CD14-positive monocyte (primary cell): ENCODE data around the gene PALS1. TPM values are rescaled to one million over a fixed set of nuclear protein-coding genes. Genes with fewer than 3 reads are reported as not detected.

ENCODE experiments used
- DNase-seq, 3 donors: peaks; one replicate each; pipeline ENCODE4 v3.0.0-alpha.2; 2011 to 2022
- H2AFZ ChIP-seq: 2 replicates; pipeline ENCODE4 v1.6.0; 2012; ENCODE audit warnings: mild to moderate bottlenecking, low read depth, low read length, inconsistent platforms; ENCODE audit not compliant: insufficient read depth, poor library complexity, severe bottlenecking
- H3K27ac ChIP-seq, 2 donors: 1 replicate in 1 of 2; 2 replicates in 1 of 2; pipeline ENCODE4 v1.5.1; 2012 to 2013; ENCODE audit warnings: low read length in 2 of 2, control low read depth in 1 of 2, inconsistent platforms in 1 of 2, low read depth in 1 of 2, mild to moderate bottlenecking in 1 of 2
- H3K27me3 ChIP-seq, 2 donors: one replicate each; pipeline versions ENCODE4 v1.6.0 to v1.6.1; 2011 to 2013; ENCODE audit warnings: low read length in 2 of 2; ENCODE audit not compliant: control insufficient read depth in 2 of 2, insufficient read depth in 2 of 2
- H3K36me3 ChIP-seq, 2 donors: replicated peaks in 1 of 2; 1 replicate in 1 of 2; 2 replicates in 1 of 2; pipeline versions ENCODE4 v1.5.1 to v1.6.1; 2012 to 2013; ENCODE audit warnings: low read length in 2 of 2, control low read depth in 1 of 2, inconsistent platforms in 1 of 2, mild to moderate bottlenecking in 1 of 2; ENCODE audit not compliant: insufficient read depth in 2 of 2, control insufficient read depth in 1 of 2
- H3K4me1 ChIP-seq, 2 donors: 1 replicate in 1 of 2; 2 replicates in 1 of 2; pipeline versions ENCODE4 v1.5.1 to v1.6.1; 2012 to 2013; ENCODE audit warnings: low read length in 2 of 2, control low read depth in 1 of 2, inconsistent platforms in 1 of 2, mild to moderate bottlenecking in 1 of 2, moderate library complexity in 1 of 2; ENCODE audit not compliant: insufficient read depth in 2 of 2, control insufficient read depth in 1 of 2
- H3K4me2 ChIP-seq: replicated peaks from 2 replicates; pipeline ENCODE3; 2012; ENCODE audit warnings: low read length, moderate library complexity, mild to moderate bottlenecking; ENCODE audit not compliant: poor library complexity, severe bottlenecking; ENCODE audit errors: extremely low read depth
- H3K4me3 ChIP-seq, 3 experiments: fragments of 200-600 bp in 1 of 3; sonication (generic) in 1 of 3; replicated peaks in 1 of 3; 1 replicate in 2 of 3; 2 replicates in 1 of 3; pipeline ENCODE4 v1.5.1; 2011 to 2013; ENCODE audit warnings: low read length in 3 of 3, mild to moderate bottlenecking in 3 of 3, control low read depth in 2 of 3, low read depth in 2 of 3, inconsistent platforms in 1 of 3, moderate library complexity in 1 of 3
- H3K79me2 ChIP-seq: 2 replicates; pipeline ENCODE4 v1.6.0; 2012; ENCODE audit warnings: mild to moderate bottlenecking, control low read depth, inconsistent platforms, low read length, moderate library complexity; ENCODE audit not compliant: insufficient read depth
- H3K9ac ChIP-seq: 2 replicates; pipeline ENCODE4 v1.6.0; 2017; ENCODE audit warnings: low read length, mild to moderate bottlenecking; ENCODE audit not compliant: insufficient read depth, poor library complexity, severe bottlenecking
- H3K9me3 ChIP-seq, 2 donors: replicated peaks in 1 of 2; 1 replicate in 1 of 2; 2 replicates in 1 of 2; pipeline versions ENCODE4 v1.5.1 to v1.6.1; 2012 to 2013; ENCODE audit warnings: low read length in 2 of 2, control low read depth in 1 of 2; ENCODE audit not compliant: control insufficient read depth in 1 of 2, insufficient read depth in 1 of 2
- H4K20me1 ChIP-seq: 2 replicates; pipeline ENCODE4 v1.6.0; 2012; ENCODE audit warnings: mild to moderate bottlenecking, low read length, control low read depth, moderate library complexity; ENCODE audit not compliant: insufficient read depth
- H3K27ac Mint-ChIP-seq, 7 donors: one replicate each; pipeline ENCODE4 v1.8.0; 2020; ENCODE audit warnings: mild to moderate bottlenecking in 7 of 7, mixed read lengths in 7 of 7, moderate library complexity in 6 of 7, inconsistent platforms in 2 of 7
- H3K27me3 Mint-ChIP-seq, 3 donors: one replicate each; pipeline ENCODE4 v1.8.0; 2021 to 2022; ENCODE audit warnings: low read depth in 3 of 3, mild to moderate bottlenecking in 3 of 3, mixed read lengths in 3 of 3, moderate library complexity in 3 of 3, inconsistent platforms in 1 of 3
- H3K36me3 Mint-ChIP-seq, 2 donors: one replicate each; pipeline ENCODE4 v1.8.0; 2020; ENCODE audit warnings: mixed read lengths in 2 of 2, inconsistent platforms in 1 of 2, mild to moderate bottlenecking in 1 of 2
- H3K4me1 Mint-ChIP-seq: one replicate; pipeline ENCODE4 v1.8.0; 2020; ENCODE audit warnings: mild to moderate bottlenecking, mixed read lengths
- H3K4me3 Mint-ChIP-seq, 2 donors: one replicate each; pipeline ENCODE4 v1.8.0; 2020; ENCODE audit warnings: mild to moderate bottlenecking in 2 of 2, mixed read lengths in 2 of 2, moderate library complexity in 1 of 2
- H3K9me3 Mint-ChIP-seq, 7 donors: one replicate each; pipeline ENCODE4 v1.8.0; 2020 to 2022; ENCODE audit warnings: mixed read lengths in 7 of 7, mild to moderate bottlenecking in 6 of 7, moderate library complexity in 6 of 7, inconsistent platforms in 2 of 7
- WGBS: methylation state at CpG from one replicate; pipeline ENCODE4 v1.1.5; 2013; ENCODE audit warnings: missing lambda C conversion rate; ENCODE audit not compliant: insufficient coverage; 5-methylcytosine and 5-hydroxymethylcytosine counted together
- intact Hi-C, 2 donors: fragments of 100-400 bp; cut with micrococcal nuclease; formaldehyde crosslinking; loops; one replicate each; pipeline versions ENCODE4 v1.15.0 to v1.15.1; 2023
- polyA plus RNA-seq, 3 donors: library from polyadenylated mRNA; depleted of rRNA in 1 of 3; unstranded in 2 of 3; stranded (reverse) in 1 of 3; fragments of 300-500 nt in 2 of 3; fragments of >200 nt in 1 of 3; fragmentation: Illumina TruSeq in 2 of 3; gene quantifications; 1 replicate in 2 of 3; 2 replicates in 1 of 3; pipeline ENCODE4 v1.2.3, GENCODE V29; 2012 to 2021
- TF ChIP-seq, protein P1 (sequence below): fragments of 200-600 bp; IDR thresholded peaks from one replicate; pipeline ENCODE4 v1.8.0; 2022; ENCODE audit warnings: antibody characterized with exemption, mild to moderate bottlenecking

Gene PALS1
- polyA plus RNA-seq, 3 donors, result 0.95 to 2.0 (median 2.0) TPM

- Histone ChIP-seq H3K9ac (no peak overlapping the region), H3K4me3 (no peak overlapping the region), H3K27ac (no peak overlapping the region), H2AFZ (no peak overlapping the region), H3K4me2 (no peak overlapping the region), H3K27me3 (no peaks in the 10 kb centered on the region), H4K20me1 (no peaks in the 10 kb centered on the region), H3K4me1 (no peaks in the 10 kb centered on the region), H3K79me2 (peaks cover 9% of the 10 kb centered on the region), H3K9me3 (no peaks in the 10 kb centered on the region), H3K36me3 (no peaks in the 10 kb centered on the region)
- TF ChIP-seq, protein P1, sequence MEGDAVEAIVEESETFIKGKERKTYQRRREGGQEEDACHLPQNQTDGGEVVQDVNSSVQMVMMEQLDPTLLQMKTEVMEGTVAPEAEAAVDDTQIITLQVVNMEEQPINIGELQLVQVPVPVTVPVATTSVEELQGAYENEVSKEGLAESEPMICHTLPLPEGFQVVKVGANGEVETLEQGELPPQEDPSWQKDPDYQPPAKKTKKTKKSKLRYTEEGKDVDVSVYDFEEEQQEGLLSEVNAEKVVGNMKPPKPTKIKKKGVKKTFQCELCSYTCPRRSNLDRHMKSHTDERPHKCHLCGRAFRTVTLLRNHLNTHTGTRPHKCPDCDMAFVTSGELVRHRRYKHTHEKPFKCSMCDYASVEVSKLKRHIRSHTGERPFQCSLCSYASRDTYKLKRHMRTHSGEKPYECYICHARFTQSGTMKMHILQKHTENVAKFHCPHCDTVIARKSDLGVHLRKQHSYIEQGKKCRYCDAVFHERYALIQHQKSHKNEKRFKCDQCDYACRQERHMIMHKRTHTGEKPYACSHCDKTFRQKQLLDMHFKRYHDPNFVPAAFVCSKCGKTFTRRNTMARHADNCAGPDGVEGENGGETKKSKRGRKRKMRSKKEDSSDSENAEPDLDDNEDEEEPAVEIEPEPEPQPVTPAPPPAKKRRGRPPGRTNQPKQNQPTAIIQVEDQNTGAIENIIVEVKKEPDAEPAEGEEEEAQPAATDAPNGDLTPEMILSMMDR, result no peak
- Mint-ChIP-seq H3K4me3 (no peak overlapping the region), H3K4me1 (no peaks in the 10 kb centered on the region), H3K36me3 (peaks cover 0 to 8% of the 10 kb centered on the region in 2 donors), H3K9me3 (peaks cover 0 to 2% (median 0%) of the 10 kb centered on the region in 7 donors), H3K27ac (no peak overlapping the region), H3K27me3 (no peaks in the 10 kb centered on the region)
- intact Hi-C loops, result no loop called here
- no peak for DNase-seq
- no CpG with 5 or more reads among the region's 2 CpGs for WGBS
Measured at GRCh38 chr14:67253076-67253635, 11.9 kb downstream of the PALS1 start.

GRCh38 chr14:67257906-67258305, 16.7 kb downstream of the PALS1 start:
- Mint-ChIP-seq H3K4me1 (no peaks in the 10 kb centered on the region), H3K27ac (no peak overlapping the region), H3K36me3 (peaks cover 0 to 11% of the 10 kb centered on the region in 2 donors)

More at GRCh38 chr14:67257906-67258305, 16.7 kb downstream of the PALS1 start:
- Histone ChIP-seq H3K27me3 (no peaks in the 10 kb centered on the region), H3K27ac (no peak overlapping the region), H2AFZ (no peak overlapping the region), H4K20me1 (no peaks in the 10 kb centered on the region), H3K4me2 (no peak overlapping the region), H3K36me3 (no peaks in the 10 kb centered on the region), H3K9ac (no peak overlapping the region), H3K4me1 (no peaks in the 10 kb centered on the region), H3K79me2 (no peaks in the 10 kb centered on the region), H3K9me3 (no peaks in the 10 kb centered on the region), H3K4me3 (no peak overlapping the region)
- no peaks in the 10 kb centered on the region for H3K9me3 Mint-ChIP-seq
- H3K4me3 Mint-ChIP-seq, result no peak overlapping the region
- TF ChIP-seq, protein P1, result no peak
- WGBS, result 86% methylated on average over 1 of the region's 3 CpGs
- H3K27me3 Mint-ChIP-seq, result peaks cover 0 to 1% (median 0%) of the 10 kb centered on the region in 3 donors
- DNase-seq, result no peak
- intact Hi-C loops, result no loop called here
